Glutamatergic neuron (in vitro differentiated cells): ENCODE results near the gene ZNF415. TPM values are rescaled to one million over a fixed set of nuclear protein-coding genes. Genes with fewer than 3 reads are reported as not detected.

ENCODE experiments used
- DNase-seq: peaks from one replicate; pipeline ENCODE4 v3.0.0; 2022
- H3K27ac Mint-ChIP-seq: one replicate; pipeline ENCODE4 v1.8.0; 2020; ENCODE audit warnings: mild to moderate bottlenecking, mixed read lengths, inconsistent platforms; ENCODE audit not compliant: unreplicated experiment
- H3K27me3 Mint-ChIP-seq: one replicate; pipeline ENCODE4 v1.8.0; 2020; ENCODE audit warnings: mild to moderate bottlenecking, moderate library complexity, mixed read lengths, inconsistent platforms; ENCODE audit not compliant: unreplicated experiment
- H3K36me3 Mint-ChIP-seq: one replicate; pipeline ENCODE4 v1.8.0; 2020; ENCODE audit warnings: mild to moderate bottlenecking, mixed read lengths, inconsistent platforms; ENCODE audit not compliant: unreplicated experiment
- H3K4me1 Mint-ChIP-seq: one replicate; pipeline ENCODE4 v1.8.0; 2020; ENCODE audit warnings: mild to moderate bottlenecking, low read depth, mixed read lengths, inconsistent platforms; ENCODE audit not compliant: unreplicated experiment
- H3K4me3 Mint-ChIP-seq: one replicate; pipeline ENCODE4 v1.8.0; 2020; ENCODE audit warnings: mild to moderate bottlenecking, mixed read lengths, inconsistent platforms; ENCODE audit not compliant: unreplicated experiment
- H3K9me3 Mint-ChIP-seq: one replicate; pipeline ENCODE4 v1.8.0; 2020; ENCODE audit warnings: mild to moderate bottlenecking, moderate library complexity, mixed read lengths, inconsistent platforms; ENCODE audit not compliant: unreplicated experiment
- long read RNA-seq: library from polyadenylated mRNA; unstranded; transcript quantifications from one replicate; pipeline ENCODE4 v2.0.0, GENCODE V29; 2020; ENCODE audit not compliant: unreplicated experiment
- total RNA-seq: library from RNA; stranded (reverse); fragmentation: NEBNext Ultra II Directional; extraction: Animal tissue kit (Norgen Biotek cat#: 25700); gene quantifications from one replicate; pipeline ENCODE4 v1.2.1, GENCODE V29; 2021; ENCODE audit not compliant: unreplicated experiment
- TF ChIP-seq, protein P1 (sequence below): fragments of 200-600 bp; sonication (generic); IDR thresholded peaks from one replicate; pipeline ENCODE4 v1.5.0; 2021; ENCODE audit not compliant: partially characterized antibody, unreplicated experiment

The ZNF415 gene
- total RNA-seq: 12.7 TPM
- long read RNA-seq, partial matches to known transcripts: 0 of 1 reads
- long read RNA-seq, other reads (novel, unspliced or antisense): 0 of 1 reads

DNA sequence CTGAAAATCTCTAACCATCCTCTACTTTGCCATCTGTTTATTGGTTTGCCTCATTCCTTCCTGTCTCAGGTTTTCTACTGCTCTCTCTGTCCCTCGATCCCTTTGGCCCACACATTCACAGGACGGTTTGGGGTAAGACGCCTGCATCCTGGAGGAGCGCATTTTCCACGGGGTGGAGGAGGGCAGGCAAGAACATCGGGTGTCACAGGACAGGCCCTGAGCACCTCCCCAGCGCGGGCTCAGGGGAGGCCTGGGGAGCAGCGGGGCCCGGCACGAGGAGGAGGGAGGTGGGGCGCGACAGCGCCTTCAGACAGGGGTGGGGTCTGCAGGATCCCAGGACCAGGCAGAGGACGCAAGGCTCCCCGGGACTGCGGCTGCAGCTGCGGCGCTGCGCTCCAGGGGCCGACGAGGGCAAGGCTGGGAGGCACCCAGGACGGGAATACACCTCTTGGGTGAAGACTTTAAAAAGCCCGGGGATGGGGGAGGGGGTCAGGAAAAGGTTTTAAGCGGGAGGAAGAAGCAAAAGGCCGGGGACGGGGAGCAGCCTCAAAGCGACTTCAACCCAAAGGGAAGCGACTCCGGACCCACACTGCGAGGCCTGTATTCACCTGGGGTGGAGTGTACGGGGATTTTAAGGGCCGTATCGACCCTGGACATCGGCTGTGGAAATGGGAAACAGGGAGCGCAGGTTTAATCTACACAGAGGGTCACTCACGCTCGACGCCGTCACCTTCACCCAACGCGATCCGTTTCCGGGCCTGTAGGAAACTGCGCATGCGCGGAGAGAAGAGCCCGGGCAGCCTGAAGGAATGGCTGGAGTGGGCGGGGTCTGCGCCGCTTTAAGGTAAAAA is at the start of gene ZNF415:
TSS of gene ZNF415 (minus strand) at position 770 of the 851 bp plus-strand sequence. CDS start 10,234 bp downstream, outside the sequence.
- peak; percentile 87 for DNase-seq
- Mint-ChIP-seq H3K4me3 (peak within 1 kb of the TSS; percentile 91), H3K36me3 (peaks cover 8% of the 10 kb centered on the region), H3K27me3 (peaks cover 12% of the 10 kb centered on the region), H3K27ac (peak within 1 kb of the TSS; percentile 4), H3K9me3 (peaks cover 2% of the 10 kb centered on the region), H3K4me1 (peaks cover 4% of the 10 kb centered on the region)
- TF ChIP-seq, protein P1, sequence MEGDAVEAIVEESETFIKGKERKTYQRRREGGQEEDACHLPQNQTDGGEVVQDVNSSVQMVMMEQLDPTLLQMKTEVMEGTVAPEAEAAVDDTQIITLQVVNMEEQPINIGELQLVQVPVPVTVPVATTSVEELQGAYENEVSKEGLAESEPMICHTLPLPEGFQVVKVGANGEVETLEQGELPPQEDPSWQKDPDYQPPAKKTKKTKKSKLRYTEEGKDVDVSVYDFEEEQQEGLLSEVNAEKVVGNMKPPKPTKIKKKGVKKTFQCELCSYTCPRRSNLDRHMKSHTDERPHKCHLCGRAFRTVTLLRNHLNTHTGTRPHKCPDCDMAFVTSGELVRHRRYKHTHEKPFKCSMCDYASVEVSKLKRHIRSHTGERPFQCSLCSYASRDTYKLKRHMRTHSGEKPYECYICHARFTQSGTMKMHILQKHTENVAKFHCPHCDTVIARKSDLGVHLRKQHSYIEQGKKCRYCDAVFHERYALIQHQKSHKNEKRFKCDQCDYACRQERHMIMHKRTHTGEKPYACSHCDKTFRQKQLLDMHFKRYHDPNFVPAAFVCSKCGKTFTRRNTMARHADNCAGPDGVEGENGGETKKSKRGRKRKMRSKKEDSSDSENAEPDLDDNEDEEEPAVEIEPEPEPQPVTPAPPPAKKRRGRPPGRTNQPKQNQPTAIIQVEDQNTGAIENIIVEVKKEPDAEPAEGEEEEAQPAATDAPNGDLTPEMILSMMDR: no peak

DNA sequence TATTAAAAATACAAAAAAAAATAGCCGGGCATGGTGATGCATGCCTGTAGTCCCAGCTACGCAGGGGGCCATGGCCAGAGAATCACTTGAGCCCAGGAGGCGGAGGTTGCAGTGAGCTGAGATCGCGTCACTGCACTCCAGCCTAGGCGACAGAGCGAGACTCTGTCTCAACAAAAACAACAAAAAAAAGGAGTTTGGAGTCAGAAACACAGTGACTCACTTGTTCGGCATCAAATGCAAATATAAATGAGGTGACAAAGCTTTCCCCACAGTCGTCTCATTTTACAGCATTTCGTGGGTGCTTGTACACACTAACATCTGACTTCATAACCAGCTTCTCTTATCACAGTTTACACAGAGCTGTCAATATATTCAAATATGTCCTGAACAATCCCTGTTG is 49.5 kb upstream of the ZNF415 start:
- Mint-ChIP-seq H3K4me3 (no peak overlapping the region), H3K27me3 (no peaks in the 10 kb centered on the region), H3K9me3 (peaks cover 2% of the 10 kb centered on the region), H3K36me3 (peaks cover 11% of the 10 kb centered on the region), H3K27ac (no peak overlapping the region), H3K4me1 (no peaks in the 10 kb centered on the region)
- TF ChIP-seq, protein P1: no peak
- DNase-seq: no peak

DNA sequence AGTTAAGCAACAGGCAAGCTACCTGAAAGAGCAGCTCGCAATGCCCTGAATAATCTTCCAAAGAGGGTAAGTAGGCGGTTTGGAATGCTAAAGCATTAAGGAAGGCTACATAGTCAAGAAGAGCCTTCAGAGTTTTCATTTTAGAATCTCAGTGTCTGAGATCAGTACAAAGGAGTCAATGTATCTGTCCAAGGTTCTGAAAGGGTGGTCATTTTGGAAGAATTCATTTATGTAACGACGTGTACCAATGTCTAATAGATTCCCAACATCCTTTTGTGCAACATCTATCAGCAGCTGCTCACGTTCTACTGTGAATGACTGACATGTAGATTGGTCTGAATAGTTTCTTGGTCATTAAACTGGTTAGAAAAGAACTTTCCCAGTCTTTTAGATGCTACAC is 45.3 kb upstream of the ZNF415 start:
- no peak for DNase-seq
- H3K9me3 Mint-ChIP-seq: peaks cover 8% of the 10 kb centered on the region
- no peaks in the 10 kb centered on the region for H3K4me1 Mint-ChIP-seq
- H3K36me3 Mint-ChIP-seq: peaks cover 19% of the 10 kb centered on the region
- no peak overlapping the region for H3K4me3 Mint-ChIP-seq
- H3K27ac Mint-ChIP-seq: no peak overlapping the region
- TF ChIP-seq, protein P1: no peak
- H3K27me3 Mint-ChIP-seq: no peaks in the 10 kb centered on the region

DNA sequence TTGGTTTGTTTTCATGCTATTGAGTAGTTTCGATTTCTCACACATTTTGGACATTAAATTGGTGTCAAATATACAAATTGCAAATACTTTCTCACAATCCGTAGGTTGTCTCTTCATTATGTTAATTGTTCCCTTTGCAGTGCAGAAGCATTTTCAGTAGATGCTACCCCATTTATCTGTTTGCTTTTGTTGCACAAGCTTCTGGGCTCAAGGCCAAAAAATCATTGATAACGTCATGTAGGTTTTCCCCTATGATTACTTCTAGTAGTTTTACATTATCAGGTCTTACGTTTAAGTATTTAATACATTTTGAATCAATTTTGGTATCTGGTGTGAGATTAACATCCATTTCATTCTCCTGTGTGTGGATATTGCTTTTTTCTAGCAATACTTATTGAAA is 40.2 kb upstream of the ZNF415 start:
- Mint-ChIP-seq H3K27ac (no peak overlapping the region), H3K36me3 (peaks cover 18% of the 10 kb centered on the region), H3K27me3 (no peaks in the 10 kb centered on the region), H3K9me3 (peaks cover 7% of the 10 kb centered on the region), H3K4me3 (no peak overlapping the region), H3K4me1 (no peaks in the 10 kb centered on the region)
- DNase-seq: no peak
- TF ChIP-seq, protein P1: no peak

DNA sequence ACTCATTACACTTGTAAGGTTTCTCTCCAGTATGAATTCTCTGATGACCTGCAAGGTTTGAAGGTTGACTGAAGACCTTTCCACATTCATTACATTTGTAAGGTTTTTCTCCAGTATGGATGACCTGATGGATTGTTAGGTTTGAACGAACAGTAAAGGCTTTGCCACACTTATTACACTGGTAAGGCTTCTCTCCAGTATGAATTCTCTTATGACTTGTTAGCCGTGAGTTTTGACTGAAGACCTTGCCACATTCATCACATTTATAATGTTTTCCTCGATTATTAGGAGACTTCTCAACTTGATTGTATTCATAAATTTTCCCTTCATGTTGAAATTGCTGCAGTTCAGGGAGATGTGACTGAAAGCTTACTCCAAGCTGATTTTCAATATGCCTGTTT is 33.0 kb upstream of the ZNF415 start:
- no peak for DNase-seq
- Mint-ChIP-seq H3K4me1 (no peaks in the 10 kb centered on the region), H3K9me3 (peaks cover 8% of the 10 kb centered on the region), H3K4me3 (no peak overlapping the region), H3K27me3 (no peaks in the 10 kb centered on the region), H3K36me3 (peaks cover 24% of the 10 kb centered on the region), H3K27ac (no peak overlapping the region)
- TF ChIP-seq, protein P1: no peak
